CD4-positive, alpha-beta T cell treated with Interleukin-6 for 4 hours (primary cell): ENCODE data around the gene KIF1B.
"Not testable (repeated sequence)": the region's sequence is repeated elsewhere in the genome, so short reads cannot be mapped to it uniquely, and the experiment has no call there.

Experiments
- DNase-seq: peaks from one replicate; pipeline ENCODE4 v3.0.0-alpha.2; 2020; ENCODE audit warnings: mixed read lengths

KIF1B gene

GRCh38 chr1:10389271-10389973 is 179.1 kb downstream of the KIF1B start:
- no peak for DNase-seq

GRCh38 chr1:10396870-10397269 is 186.5 kb downstream of the KIF1B start:
- no peak for DNase-seq

GRCh38 chr1:10398278-10398733 is 187.9 kb downstream of the KIF1B start:
- DNase-seq = no peak

- DNase-seq = peak; percentile 99
Observed at GRCh38 chr1:10398734-10399443, 188.5 kb downstream of the KIF1B start, which contains the start of gene PGD. PGD (plus strand) TSS chr1:10399064; CDS start chr1:10399118, 54 bp downstream.

GRCh38 chr1:10399444-10399941 is 189.1 kb downstream of the KIF1B start:
- DNase-seq = no peak

- DNase-seq = no peak
Observed at GRCh38 chr1:10400013-10400412, 189.6 kb downstream of the KIF1B start.

- no peak for DNase-seq
Observed at GRCh38 chr1:10401281-10401680, 190.9 kb downstream of the KIF1B start.

GRCh38 chr1:10402729-10403274 is 192.4 kb downstream of the KIF1B start:
- DNase-seq = no peak

- DNase-seq = no peak
Observed at GRCh38 chr1:10407201-10407600, 196.8 kb downstream of the KIF1B start.

GRCh38 chr1:10415211-10415930 is 205.0 kb downstream of the KIF1B start:
- DNase-seq = no peak

GRCh38 chr1:10415967-10416366 is 205.6 kb downstream of the KIF1B start:
- not testable (repeated sequence) for DNase-seq

GRCh38 chr1:10418741-10419140 is 208.4 kb downstream of the KIF1B start:
- not testable (repeated sequence) for DNase-seq

GRCh38 chr1:10419351-10419750 is 209.0 kb downstream of the KIF1B start:
- no peak for DNase-seq

- no peak for DNase-seq
Observed at GRCh38 chr1:10421637-10422036, 211.3 kb downstream of the KIF1B start.

- DNase-seq = no peak
Observed at GRCh38 chr1:10424034-10424433, 213.7 kb downstream of the KIF1B start.

GRCh38 chr1:10424651-10425050 is 214.3 kb downstream of the KIF1B start:
- no peak for DNase-seq

- DNase-seq = not testable (repeated sequence)
Observed at GRCh38 chr1:10425826-10426534, 215.6 kb downstream of the KIF1B start.

GRCh38 chr1:10426535-10426848 is 216.1 kb downstream of the KIF1B start:
- not testable (repeated sequence) for DNase-seq

GRCh38 chr1:10428984-10429383 is 218.6 kb downstream of the KIF1B start:
- no peak for DNase-seq

GRCh38 chr1:10429868-10430215 is 219.5 kb downstream of the KIF1B start:
- peak; percentile 28 for DNase-seq

- peak; percentile 95 for DNase-seq
Observed at GRCh38 chr1:10430216-10431069, 220.1 kb downstream of the KIF1B start, which contains the start of gene CENPS. CENPS (plus strand) TSS chr1:10430433; CDS start chr1:10430518, 85 bp downstream.
